Muscle layer of colon (tissue), 2 donors: ENCODE results near the gene PEX11G.
"Not testable (repeated sequence)": the region's sequence is repeated elsewhere in the genome, so short reads cannot be mapped to it uniquely, and the experiment has no call there.

Experiments
- H3K27ac ChIP-seq: one replicate; pipeline ENCODE4 v1.7.0; 2013; ENCODE audit warnings: low read depth, mild to moderate bottlenecking, low read length, moderate library complexity
- H3K27me3 ChIP-seq, 2 donors: one replicate each; pipeline ENCODE4 v1.7.0; 2013; ENCODE audit warnings: low read length in 2 of 2, mild to moderate bottlenecking in 2 of 2; ENCODE audit not compliant: insufficient read depth in 2 of 2, control insufficient read depth in 1 of 2
- H3K36me3 ChIP-seq: one replicate; pipeline ENCODE4 v1.7.0; 2013; ENCODE audit warnings: mild to moderate bottlenecking, low read length; ENCODE audit not compliant: insufficient read depth
- H3K4me1 ChIP-seq: one replicate; pipeline ENCODE4 v1.7.0; 2013; ENCODE audit warnings: mild to moderate bottlenecking, low read length; ENCODE audit not compliant: insufficient read depth
- H3K4me3 ChIP-seq, 2 donors: one replicate each; pipeline ENCODE4 v1.7.0; 2013; ENCODE audit warnings: low read length in 2 of 2, low read depth in 1 of 2, mild to moderate bottlenecking in 1 of 2, moderate library complexity in 1 of 2
- H3K9ac ChIP-seq: one replicate; pipeline ENCODE4 v1.7.0; 2013; ENCODE audit warnings: low read length
- H3K9me3 ChIP-seq: one replicate; pipeline ENCODE4 v1.7.0; 2013; ENCODE audit warnings: mild to moderate bottlenecking, low read length
- donor health status: abdominal sarcoma.
- donor health status: Adenocarcinoma of cecum.

Gene PEX11G

DNA sequence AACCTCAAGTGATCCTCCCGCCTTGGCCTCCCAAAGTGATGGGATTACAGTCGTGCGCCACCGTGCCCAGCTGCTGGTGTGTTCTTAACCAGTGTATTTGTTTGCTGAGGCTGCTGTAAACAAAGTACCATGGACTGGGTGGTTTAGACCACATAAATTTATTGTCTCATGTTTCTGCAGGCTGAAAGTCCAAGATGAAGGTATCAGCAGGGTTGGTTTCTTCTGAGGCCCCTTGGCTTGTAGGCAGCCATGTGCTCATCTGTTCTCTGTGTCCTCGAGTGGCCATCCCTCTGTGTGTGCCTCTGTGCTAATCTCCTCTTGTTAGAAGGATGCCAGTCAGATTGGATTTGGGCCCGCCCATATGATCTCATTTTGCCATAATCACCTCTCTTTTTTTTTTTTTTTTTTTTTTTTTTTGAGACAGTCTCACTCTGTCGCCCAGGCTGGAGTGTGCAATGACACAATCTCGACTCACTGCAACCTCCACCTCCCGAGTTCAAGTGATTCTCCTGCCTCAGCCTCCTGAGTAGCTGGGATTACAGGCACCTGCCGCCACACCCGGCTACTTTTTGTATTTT is 31.8 kb downstream of the PEX11G start:
- Histone ChIP-seq H3K4me3 (no peak overlapping the region), H3K27ac (no peak overlapping the region), H3K9me3 (no peaks in the 10 kb centered on the region), H3K27me3 (no peaks in the 10 kb centered on the region), H3K36me3 (peaks cover 63% of the 10 kb centered on the region), H3K9ac (no peak overlapping the region), H3K4me1 (no peaks in the 10 kb centered on the region)

DNA sequence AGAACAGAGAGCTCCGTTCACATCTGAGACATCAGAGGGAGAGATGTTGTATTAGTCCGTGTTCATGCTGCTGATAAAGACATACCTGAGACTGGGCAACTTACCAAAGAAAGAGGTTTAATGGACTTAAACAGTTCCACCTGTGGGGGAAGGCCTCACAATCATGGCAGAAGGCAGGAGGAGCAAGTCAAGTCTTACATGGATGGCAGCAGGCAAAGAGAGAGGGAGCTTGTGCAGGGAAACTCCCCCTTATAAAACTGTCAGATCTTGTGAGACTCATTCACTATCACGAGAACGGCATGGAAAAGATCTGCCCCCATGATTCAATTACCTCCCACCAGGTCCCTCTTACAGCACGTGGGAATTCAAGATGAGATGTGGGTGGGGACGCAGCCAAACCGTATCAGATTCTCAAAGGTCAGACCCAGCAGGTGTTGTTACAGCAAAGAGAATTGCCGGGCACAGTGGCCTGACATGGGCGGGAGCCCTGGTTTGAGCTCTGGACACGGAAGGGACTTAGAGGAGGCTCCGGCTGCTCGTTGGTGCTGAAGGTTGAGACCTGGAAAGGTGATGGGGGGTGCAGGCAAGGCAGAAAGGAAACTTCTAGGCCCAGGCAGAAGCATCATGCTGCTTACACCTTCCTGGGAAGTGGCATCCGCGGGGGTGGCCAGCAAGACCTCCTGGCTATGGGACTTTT is 33.1 kb downstream of the PEX11G start:
- H3K36me3 ChIP-seq: peaks cover 61% of the 10 kb centered on the region
- H3K4me1 ChIP-seq: no peaks in the 10 kb centered on the region
- no peak overlapping the region for H3K9ac ChIP-seq
- H3K4me3 ChIP-seq: no peak overlapping the region
- peaks cover 1% of the 10 kb centered on the region for H3K9me3 ChIP-seq
- no peaks in the 10 kb centered on the region for H3K27me3 ChIP-seq
- H3K27ac ChIP-seq: no peak overlapping the region

DNA sequence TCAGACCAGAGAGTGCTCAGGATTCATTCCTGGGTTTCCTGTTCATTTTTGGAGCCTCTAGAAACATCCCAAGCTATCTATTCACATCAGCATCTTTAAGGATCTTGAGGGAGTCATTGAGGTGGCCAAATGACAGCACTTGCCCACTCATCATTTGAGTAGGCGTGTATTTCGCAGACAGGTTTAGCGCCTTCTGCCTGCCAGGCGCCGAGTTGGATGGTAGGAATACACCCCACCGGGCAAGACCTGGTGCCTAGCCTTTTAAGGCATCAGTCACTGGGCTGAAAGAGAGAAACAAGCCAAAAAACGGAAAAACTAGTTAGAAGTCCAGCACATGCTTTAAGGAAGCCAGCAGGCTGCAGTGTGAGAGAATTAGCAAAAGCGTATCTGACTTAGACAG is 33.8 kb downstream of the PEX11G start:
- H3K36me3 ChIP-seq: peaks cover 55% of the 10 kb centered on the region
- peaks cover 5% of the 10 kb centered on the region for H3K9me3 ChIP-seq
- H3K9ac ChIP-seq: no peak overlapping the region

GRCh38 chr19:7450243-7451223 is 38.3 kb downstream of the PEX11G start:
- no peaks in the 10 kb centered on the region for H3K4me1 ChIP-seq
- no peak overlapping the region for H3K4me3 ChIP-seq
- H3K27ac ChIP-seq: no peak overlapping the region
- H3K9ac ChIP-seq: no peak overlapping the region
- peaks cover 5% of the 10 kb centered on the region for H3K9me3 ChIP-seq
- H3K27me3 ChIP-seq: no peaks in the 10 kb centered on the region
- H3K36me3 ChIP-seq: peaks cover 50% of the 10 kb centered on the region

More for the DNA sequence above, 33.8 kb downstream of the PEX11G start:
- no peaks in the 10 kb centered on the region for H3K27me3 ChIP-seq
- no peak overlapping the region for H3K27ac ChIP-seq
- H3K4me3 ChIP-seq: no peak overlapping the region
- no peaks in the 10 kb centered on the region for H3K4me1 ChIP-seq

DNA sequence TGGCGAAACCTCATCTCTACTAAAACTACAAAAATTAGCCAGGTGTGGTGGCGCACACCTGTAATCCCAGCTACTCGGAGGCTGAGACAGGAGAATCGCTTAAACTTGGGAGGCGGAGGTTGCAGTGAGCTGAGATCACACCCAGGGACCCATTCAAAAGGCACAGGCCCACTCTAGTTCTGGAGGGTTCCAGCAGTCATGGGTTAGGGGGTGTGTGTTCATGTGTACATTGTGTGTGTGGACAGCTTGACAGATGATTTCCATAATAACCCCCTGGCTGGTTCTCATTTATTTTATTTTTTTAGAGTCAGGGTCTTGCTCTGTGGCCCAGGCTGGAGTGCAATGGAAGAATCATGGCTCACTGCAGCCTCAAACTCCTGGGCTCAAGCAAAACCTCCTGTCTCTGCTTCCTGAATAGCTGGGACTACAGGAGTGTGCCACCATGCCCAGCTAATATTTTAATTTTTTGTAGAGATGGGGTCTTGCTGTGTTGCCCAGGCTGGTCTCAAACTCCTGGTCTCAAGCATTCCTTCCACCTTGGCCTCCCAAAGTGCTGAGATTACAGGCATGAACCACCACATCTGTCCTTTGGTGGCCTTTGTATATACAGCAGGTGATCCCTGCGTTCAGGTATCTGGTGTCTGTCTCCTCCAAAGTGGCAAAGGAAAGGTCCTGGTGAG is 39.3 kb downstream of the PEX11G start:
- not testable (repeated sequence) for H3K4me3 ChIP-seq, H3K9me3 ChIP-seq, H3K4me1 ChIP-seq, H3K27me3 ChIP-seq, H3K9ac ChIP-seq, H3K27ac ChIP-seq
- H3K36me3 ChIP-seq: peaks cover 53% of the 10 kb centered on the region

DNA sequence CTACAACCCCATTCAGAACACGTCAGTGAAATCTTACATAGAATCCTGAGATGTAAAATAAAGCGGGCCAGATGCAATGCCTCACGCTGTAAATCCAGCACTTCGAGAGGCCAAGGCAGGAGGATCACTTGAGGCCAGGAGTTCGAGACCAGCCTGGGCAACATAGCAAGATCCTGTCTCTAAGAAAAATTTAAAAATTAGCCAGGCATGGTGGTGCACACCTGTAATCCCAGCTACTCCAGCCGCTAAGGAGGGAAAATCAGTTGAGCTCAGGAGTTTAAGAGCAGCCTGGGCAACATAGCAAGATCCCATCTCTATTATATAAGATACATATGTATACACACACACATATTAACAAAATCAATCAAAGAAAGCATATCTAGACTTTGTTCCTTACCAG is 41.2 kb downstream of the PEX11G start:
- H3K9me3 ChIP-seq: peaks cover 5% of the 10 kb centered on the region
- H3K4me1 ChIP-seq: no peaks in the 10 kb centered on the region
- H3K4me3 ChIP-seq: no peak overlapping the region
- H3K27ac ChIP-seq: no peak overlapping the region
- peaks cover 53% of the 10 kb centered on the region for H3K36me3 ChIP-seq
- no peak overlapping the region for H3K9ac ChIP-seq
- H3K27me3 ChIP-seq: no peaks in the 10 kb centered on the region

GRCh38 chr19:7445104-7445503 is 43.7 kb downstream of the PEX11G start:
- Histone ChIP-seq H3K9me3 (no peaks in the 10 kb centered on the region), H3K4me3 (no peak overlapping the region), H3K9ac (no peak overlapping the region), H3K27me3 (no peaks in the 10 kb centered on the region), H3K4me1 (no peaks in the 10 kb centered on the region), H3K36me3 (peaks cover 64% of the 10 kb centered on the region), H3K27ac (no peak overlapping the region)

DNA sequence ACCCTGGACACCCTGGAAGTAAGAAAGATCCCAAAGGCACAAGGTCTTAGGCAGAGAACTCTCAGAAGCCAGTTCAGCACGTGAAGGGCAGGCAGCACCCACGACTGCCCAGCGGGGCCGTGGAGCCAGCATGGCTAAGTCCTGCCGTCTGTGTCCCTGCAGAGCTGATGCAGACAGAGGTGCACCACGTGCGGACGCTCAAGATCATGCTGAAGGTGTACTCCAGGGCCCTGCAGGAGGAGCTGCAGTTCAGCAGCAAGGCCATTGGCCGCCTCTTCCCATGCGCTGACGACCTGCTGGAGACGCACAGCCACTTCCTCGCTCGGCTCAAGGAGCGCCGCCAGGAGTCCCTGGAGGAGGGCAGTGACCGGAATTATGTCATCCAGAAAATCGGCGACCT is 44.8 kb downstream of the PEX11G start:
- no peak overlapping the region for H3K27ac ChIP-seq
- no peaks in the 10 kb centered on the region for H3K4me1 ChIP-seq
- H3K4me3 ChIP-seq: no peak overlapping the region
- H3K9me3 ChIP-seq: no peaks in the 10 kb centered on the region
- H3K9ac ChIP-seq: no peak overlapping the region
- no peaks in the 10 kb centered on the region for H3K27me3 ChIP-seq
- peaks cover 59% of the 10 kb centered on the region for H3K36me3 ChIP-seq

DNA sequence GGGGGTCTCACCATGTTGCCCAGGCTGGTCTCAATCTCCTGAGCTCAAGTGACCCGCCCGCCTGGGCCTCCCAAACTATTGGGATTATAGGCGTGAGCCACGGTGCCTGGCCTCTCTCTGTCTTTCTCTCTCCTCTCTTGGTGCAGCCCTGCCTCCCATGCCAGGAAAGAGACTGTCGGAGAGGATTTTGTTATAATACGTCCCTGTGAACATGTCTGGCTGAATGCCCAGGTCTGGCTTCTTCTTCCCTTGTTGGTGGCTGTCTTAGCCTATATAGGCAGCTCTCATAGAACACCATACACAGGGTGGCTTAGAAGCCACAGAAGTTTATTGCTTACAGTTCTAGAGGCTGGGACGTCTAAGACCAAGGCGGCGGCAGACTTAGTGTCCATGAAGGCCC is 46.4 kb downstream of the PEX11G start:
- no peaks in the 10 kb centered on the region for H3K9me3 ChIP-seq
- H3K9ac ChIP-seq: no peak overlapping the region
- H3K27ac ChIP-seq: no peak overlapping the region
- no peaks in the 10 kb centered on the region for H3K4me1 ChIP-seq
- H3K4me3 ChIP-seq: no peak overlapping the region
- peaks cover 51% of the 10 kb centered on the region for H3K36me3 ChIP-seq
- no peaks in the 10 kb centered on the region for H3K27me3 ChIP-seq

- no peaks in the 10 kb centered on the region for H3K9me3 ChIP-seq
- H3K9ac ChIP-seq: no peak overlapping the region
- no peak overlapping the region for H3K27ac ChIP-seq
- H3K4me3 ChIP-seq: no peak overlapping the region
- H3K27me3 ChIP-seq: no peaks in the 10 kb centered on the region
- no peaks in the 10 kb centered on the region for H3K4me1 ChIP-seq
- H3K36me3 ChIP-seq: peaks cover 51% of the 10 kb centered on the region
These were observed 47.2 kb downstream of the PEX11G start for GRCh38 chr19:7441468-7442146.
